HAP-1 (cell line): Measurements from ENCODE around the gene SPPL3.
"Not testable (repeated sequence)": the region's sequence is repeated elsewhere in the genome, so short reads cannot be mapped to it uniquely, and the experiment has no call there.

Experiments
- DNase-seq, 2 experiments: peaks; one replicate each; pipeline ENCODE4 v3.0.0-alpha.2; 2016 to 2020; ENCODE audit warnings: low spot score in 2 of 2
- H3K27me3 ChIP-seq: fragments of 250-450 bp; sonication (Bioruptor Pico); 2 replicates; pipeline ENCODE4 v1.5.1; 2020; ENCODE audit warnings: low read depth, mild to moderate bottlenecking, moderate library complexity
- H3K36me3 ChIP-seq: fragments of 250-450 bp; sonication (Bioruptor Pico); replicated peaks from 2 replicates; pipeline ENCODE4 v1.5.1; 2020; ENCODE audit warnings: mild to moderate bottlenecking
- H3K4me1 ChIP-seq: fragments of 250-450 bp; sonication (Bioruptor Pico); 2 replicates; pipeline ENCODE4 v1.5.1; 2020; ENCODE audit warnings: mild to moderate bottlenecking
- H3K4me3 ChIP-seq: fragments of 250-450 bp; sonication (Bioruptor Pico); 2 replicates; pipeline ENCODE4 v1.5.1; 2020; ENCODE audit warnings: mild to moderate bottlenecking, moderate library complexity
- H3K9me3 ChIP-seq: fragments of 250-450 bp; sonication (Bioruptor Pico); 2 replicates; pipeline ENCODE4 v1.5.1; 2020; ENCODE audit warnings: mild to moderate bottlenecking, moderate library complexity
- in situ Hi-C: fragments of 300-500 bp; cut with MboI; formaldehyde crosslinking; loops from 3 replicates; pipeline ENCODE4 v1.14.3; 2020; ENCODE audit warnings: low sequenced_read_pairs, inconsistent platforms, mixed read lengths

SPPL3 gene

DNA sequence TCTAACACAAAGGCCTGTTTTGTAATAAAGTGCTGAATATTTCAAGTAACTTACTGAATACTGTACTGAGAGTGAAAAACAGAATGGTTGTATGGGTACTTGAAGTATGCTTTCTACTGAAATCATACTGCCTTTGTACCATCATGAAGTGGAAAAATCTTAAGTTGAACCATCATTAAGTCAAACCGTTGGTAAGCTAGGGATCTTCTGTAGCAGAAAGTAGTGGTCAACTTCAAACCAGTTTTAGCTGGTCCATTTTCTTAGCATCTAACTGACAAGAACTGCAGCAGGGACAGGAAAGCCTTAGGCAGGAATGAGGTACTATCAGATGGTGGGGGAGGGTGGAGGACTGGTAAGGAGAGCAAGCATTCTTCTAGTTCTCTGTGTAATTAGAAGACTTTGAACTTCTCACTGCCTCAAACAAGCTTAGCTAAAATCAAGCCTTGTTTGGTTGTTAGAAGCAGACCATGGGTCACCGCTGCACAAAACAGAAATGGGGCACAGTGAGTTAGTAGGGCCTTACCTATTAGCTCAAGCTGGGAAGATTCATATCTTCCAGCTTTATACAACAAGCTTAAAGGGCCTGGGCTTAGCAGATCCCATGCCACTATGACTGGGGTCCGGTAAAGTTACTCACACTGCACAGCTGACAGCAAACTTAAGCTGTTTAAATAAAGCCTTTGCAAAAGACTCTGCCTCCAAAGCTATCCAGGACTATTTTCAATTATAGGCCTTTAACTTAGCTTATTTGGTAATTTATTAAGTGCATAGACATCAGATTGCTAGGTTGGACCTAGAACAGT is 104.7 kb downstream of the SPPL3 start:
- Histone ChIP-seq H3K36me3 (no peaks in the 10 kb centered on the region; the same call in 1 of the 2 replicates), H3K4me1 (no peaks in the 10 kb centered on the region), H3K9me3 (peaks cover 8% of the 10 kb centered on the region; the same call in 1 of the 2 replicates), H3K4me3 (no peak overlapping the region), H3K27me3 (no peaks in the 10 kb centered on the region; the same call in 1 of the 2 replicates)
- in situ Hi-C loops: no loop called here
- DNase-seq: no peak

DNA sequence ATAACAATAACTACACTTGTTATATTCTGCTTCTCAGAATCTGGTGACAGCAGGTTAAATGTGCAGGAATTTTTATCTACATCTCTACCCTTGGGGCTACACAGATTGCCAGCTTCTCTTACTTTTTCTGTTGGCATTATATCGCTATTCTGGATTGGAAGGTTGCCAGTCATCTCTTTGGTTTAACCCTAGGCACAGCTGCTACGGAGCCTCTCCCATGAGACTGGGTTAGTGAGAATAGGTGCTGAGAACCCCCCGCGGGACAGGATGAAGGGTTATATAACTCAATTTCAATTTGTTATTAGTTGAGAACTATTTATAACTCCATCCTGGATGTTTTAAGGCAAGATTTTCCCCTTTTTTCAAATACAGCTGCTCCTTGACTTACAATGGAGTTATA is 105.5 kb downstream of the SPPL3 start:
- Histone ChIP-seq H3K9me3 (peaks cover 8% of the 10 kb centered on the region; the same call in 1 of the 2 replicates), H3K4me3 (no peak overlapping the region), H3K4me1 (no peaks in the 10 kb centered on the region), H3K27me3 (no peaks in the 10 kb centered on the region; the same call in 1 of the 2 replicates), H3K36me3 (no peaks in the 10 kb centered on the region; the same call in 1 of the 2 replicates)
- no peak for DNase-seq
- in situ Hi-C loops: no loop called here

DNA sequence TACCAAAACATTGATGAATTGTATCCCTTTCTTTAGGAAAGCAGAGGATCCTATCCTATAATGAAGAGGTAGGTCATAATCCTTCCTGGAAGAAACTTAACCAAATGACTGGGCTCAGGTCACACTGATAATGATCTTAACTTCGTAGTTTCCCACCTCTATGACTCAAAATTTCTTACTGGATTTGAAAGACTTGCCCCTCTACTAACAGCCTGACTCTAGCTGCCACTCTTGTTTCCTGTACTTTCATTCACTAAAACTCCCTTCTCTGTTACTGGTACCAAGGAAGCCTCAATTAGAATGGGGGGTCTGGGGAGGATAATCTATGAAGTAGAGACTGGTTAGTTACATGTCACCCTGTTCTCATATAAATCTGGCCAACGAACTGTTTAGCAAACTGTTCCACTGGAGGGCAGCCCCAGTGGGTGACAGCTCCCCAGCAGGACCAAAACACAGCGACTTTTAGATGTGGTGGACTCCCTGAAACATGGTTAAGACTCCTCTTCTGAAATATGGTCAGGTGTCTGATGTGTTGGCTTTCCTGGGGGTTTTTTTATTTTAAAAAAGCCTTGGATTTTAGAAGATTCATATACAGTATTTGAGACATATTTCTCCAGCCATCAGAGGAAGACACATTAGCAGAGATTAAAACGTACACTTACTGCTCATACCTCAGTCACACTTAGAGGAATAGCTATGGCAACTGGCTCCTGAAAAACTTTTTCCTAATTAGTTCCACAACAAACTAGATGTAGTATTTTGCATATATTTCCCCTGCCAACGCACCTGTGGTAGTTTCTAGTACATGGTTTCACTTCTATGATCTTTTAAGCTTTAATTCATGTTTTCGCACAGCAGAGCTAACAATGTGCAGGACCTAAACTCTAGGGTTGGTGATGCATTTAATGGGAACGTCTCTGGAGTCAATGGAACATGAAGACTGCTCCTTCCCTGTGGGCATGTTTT is 106.2 kb downstream of the SPPL3 start:
- no peak for DNase-seq
- in situ Hi-C loops: no loop called here
- Histone ChIP-seq H3K27me3 (no peaks in the 10 kb centered on the region; the same call in 1 of the 2 replicates), H3K9me3 (peaks cover 8% of the 10 kb centered on the region; the same call in 1 of the 2 replicates), H3K4me3 (no peak overlapping the region), H3K4me1 (no peaks in the 10 kb centered on the region), H3K36me3 (no peaks in the 10 kb centered on the region)

DNA sequence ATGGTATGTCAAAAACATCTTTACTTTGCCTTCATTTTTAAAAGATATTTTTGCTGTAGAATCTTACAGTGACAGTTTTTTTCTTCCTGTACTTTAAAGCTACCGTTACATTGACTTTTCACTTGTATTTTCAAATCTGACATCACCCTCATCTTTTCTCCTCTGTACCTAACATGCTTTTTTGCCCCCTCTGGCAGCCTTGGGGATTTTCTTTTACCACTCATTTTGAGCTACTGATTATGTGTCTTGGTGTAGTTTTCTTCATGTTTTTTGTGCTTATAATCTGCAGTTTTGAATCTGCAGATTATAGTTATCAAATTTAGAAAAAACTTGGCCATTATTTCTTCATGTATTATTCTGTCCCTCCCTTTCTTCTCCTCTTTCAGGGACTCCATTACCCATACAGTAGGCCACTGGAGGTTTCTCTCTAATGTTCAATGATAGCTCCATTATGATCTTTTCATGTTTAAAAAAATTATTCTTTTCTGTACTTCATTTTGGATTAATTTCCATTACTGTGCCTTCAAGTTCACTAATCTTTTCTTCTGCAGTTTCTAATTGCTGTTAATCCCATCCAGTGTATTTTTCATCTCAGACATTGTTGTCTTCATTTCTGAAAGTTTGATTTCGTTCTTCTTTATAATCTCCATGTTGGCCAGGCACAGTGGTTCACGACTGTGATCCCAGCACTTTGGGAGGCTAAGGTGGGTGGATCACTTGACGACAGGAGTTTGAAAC is 108.5 kb downstream of the SPPL3 start:
- H3K9me3 ChIP-seq: peaks cover 8% of the 10 kb centered on the region; the same call in 1 of the 2 replicates
- in situ Hi-C loops: no loop called here
- H3K4me3 ChIP-seq: no peak overlapping the region
- H3K4me1 ChIP-seq: no peaks in the 10 kb centered on the region
- DNase-seq: no peak
- H3K36me3 ChIP-seq: no peaks in the 10 kb centered on the region
- H3K27me3 ChIP-seq: no peaks in the 10 kb centered on the region; the same call in 1 of the 2 replicates

DNA sequence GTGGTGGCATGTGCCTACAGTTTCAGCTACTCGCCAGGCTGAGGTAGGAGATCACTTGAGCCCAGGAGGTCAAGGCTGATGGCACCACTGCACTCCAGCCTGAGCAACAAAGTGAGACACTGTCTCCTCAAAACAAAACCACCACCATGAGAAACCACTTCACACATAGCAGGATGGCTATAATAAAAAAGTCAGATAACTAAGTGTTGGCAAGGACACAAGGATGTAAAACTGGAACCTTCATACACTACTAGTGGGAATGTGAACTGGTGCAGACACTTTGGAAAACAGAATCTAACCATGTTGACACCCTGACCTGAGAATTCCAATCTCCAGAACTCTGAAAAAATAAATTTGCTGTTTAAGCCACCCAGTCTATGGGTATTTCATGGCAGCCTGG is 110.8 kb downstream of the SPPL3 start:
- H3K36me3 ChIP-seq: no peaks in the 10 kb centered on the region
- in situ Hi-C loops: no loop called here
- H3K4me1 ChIP-seq: no peaks in the 10 kb centered on the region

DNA sequence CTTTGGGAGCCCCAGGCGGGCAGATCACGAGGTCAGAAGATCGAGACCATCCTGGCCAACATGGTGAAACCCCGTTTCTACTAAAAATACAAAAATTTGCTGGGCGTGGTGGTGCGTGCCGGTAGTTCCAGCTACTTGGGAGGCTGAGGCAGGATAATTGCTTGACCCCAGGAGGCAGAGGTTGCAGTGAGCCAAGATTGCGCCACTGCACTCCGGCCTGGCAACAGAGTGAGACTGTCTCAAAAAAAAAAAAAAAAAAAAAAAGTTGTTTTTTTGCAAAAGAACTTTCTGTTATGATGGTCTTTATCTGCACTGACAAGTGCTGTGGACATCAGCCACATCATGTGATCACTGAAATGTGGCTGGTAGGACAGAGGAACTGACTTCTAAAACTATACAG is 111.7 kb downstream of the SPPL3 start:
- H3K27me3 ChIP-seq, in situ Hi-C loops, H3K36me3 ChIP-seq, H3K4me3 ChIP-seq, H3K4me1 ChIP-seq, DNase-seq, H3K9me3 ChIP-seq: not testable (repeated sequence)

More for the DNA sequence above, 110.8 kb downstream of the SPPL3 start:
- Histone ChIP-seq H3K9me3 (peaks cover 8% of the 10 kb centered on the region; the same call in 1 of the 2 replicates), H3K4me3 (no peak overlapping the region), H3K27me3 (no peaks in the 10 kb centered on the region; the same call in 1 of the 2 replicates)
- no peak for DNase-seq

DNA sequence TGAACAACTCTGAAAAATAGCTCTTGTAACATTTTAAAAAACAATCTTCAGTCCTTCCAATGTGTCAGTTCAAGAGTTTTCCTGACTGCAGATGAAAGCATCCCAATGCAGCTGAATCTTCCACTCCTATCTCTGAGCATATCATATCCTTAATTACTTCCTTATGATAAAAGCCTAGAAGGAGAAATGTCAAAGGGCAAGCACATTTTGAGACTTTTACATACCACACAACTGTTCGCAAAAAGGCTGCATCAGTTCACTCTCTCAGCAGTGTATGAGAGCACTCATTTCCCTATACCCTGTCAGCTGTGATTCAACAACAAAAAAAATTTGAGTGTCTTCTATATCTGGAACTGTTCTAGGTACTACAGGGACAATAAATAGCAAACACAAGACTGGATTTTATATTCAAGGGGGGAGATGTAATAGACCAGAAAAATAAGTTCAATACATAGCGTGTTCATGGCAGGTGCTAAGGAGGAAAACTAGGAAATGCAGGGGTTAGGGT is 112.4 kb downstream of the SPPL3 start:
- in situ Hi-C loops: no loop called here
- no peaks in the 10 kb centered on the region; the same call in 1 of the 2 replicates for H3K27me3 ChIP-seq

DNA sequence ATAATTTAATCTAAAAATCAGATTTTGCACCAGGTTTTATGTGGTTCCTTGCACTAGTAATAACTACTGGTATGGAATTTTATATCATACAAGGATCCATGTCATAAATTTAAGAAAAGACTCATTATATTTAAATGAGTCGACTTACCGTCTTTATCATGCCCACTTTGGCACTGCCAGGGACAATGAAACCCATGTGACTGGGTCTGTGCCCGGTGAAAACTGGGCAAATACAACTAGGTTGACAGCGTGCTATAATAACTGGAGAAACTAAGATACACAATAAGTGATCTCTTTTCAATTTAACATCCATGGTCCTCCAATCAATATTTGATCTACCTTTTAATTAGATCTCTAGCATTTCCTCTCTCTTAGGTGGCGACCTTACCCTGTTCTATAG is 114.0 kb downstream of the SPPL3 start:
- H3K9me3 ChIP-seq: no peaks in the 10 kb centered on the region
- in situ Hi-C loops: no loop called here
- no peak for DNase-seq
- H3K27me3 ChIP-seq: no peaks in the 10 kb centered on the region
- H3K36me3 ChIP-seq: no peaks in the 10 kb centered on the region; the same call in 1 of the 2 replicates
- H3K4me3 ChIP-seq: no peak overlapping the region
- H3K4me1 ChIP-seq: no peaks in the 10 kb centered on the region

More for the DNA sequence above, 112.4 kb downstream of the SPPL3 start:
- no peak for DNase-seq
- H3K4me1 ChIP-seq: no peaks in the 10 kb centered on the region
- no peak overlapping the region for H3K4me3 ChIP-seq
- H3K36me3 ChIP-seq: no peaks in the 10 kb centered on the region; the same call in 1 of the 2 replicates
- H3K9me3 ChIP-seq: peaks cover 8% of the 10 kb centered on the region; the same call in 1 of the 2 replicates

DNA sequence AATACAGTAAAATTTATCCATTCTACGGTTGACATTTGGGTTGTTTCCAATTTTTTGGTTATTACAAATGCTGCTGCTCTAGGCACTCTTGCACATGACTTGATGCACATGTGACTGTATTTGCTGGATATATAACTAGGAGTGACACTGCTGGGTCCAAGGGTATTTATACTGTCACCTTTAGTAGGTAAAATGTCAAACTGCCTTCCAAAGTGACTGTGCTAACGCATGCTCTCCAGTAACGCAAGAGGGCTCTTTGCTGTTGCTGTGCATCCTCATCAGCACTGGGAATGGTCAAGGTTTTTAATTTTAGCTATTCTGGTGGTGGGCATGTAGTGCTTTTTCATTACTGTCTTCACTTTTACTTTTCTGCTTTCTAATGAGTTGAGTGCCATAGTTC is 116.3 kb downstream of the SPPL3 start:
- in situ Hi-C loops: no loop called here
- DNase-seq: no peak
- H3K36me3 ChIP-seq: peaks cover 4% of the 10 kb centered on the region; the same call in 1 of the 2 replicates

DNA sequence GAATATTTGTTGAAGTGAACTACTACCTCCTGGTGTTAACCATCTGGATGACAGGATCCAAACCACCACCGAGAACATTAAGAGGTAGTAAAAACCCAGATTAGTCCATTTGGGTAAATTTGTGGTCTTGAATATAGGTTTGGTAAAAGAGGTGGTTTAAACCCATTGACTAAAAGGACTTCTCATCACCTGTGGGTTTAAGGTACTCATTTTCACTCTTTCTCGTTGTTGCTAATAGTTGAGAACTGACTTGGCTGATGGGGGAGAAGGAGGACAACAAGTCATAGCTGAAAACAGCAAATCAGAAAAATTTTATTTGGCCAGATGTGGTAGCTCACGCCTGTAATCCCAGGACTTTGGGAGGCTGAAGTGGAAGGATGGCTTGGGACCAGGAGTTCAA is 119.4 kb downstream of the SPPL3 start:
- H3K27me3 ChIP-seq: no peaks in the 10 kb centered on the region
- no peak for DNase-seq
- in situ Hi-C loops: no loop called here
- no peaks in the 10 kb centered on the region for H3K9me3 ChIP-seq
- peaks cover 7% of the 10 kb centered on the region; the same call in 1 of the 2 replicates for H3K36me3 ChIP-seq
- H3K4me3 ChIP-seq: no peak overlapping the region
- H3K4me1 ChIP-seq: no peaks in the 10 kb centered on the region

More for the DNA sequence above, 116.3 kb downstream of the SPPL3 start:
- Histone ChIP-seq H3K4me3 (no peak overlapping the region), H3K9me3 (no peaks in the 10 kb centered on the region), H3K4me1 (no peaks in the 10 kb centered on the region), H3K27me3 (no peaks in the 10 kb centered on the region)

DNA sequence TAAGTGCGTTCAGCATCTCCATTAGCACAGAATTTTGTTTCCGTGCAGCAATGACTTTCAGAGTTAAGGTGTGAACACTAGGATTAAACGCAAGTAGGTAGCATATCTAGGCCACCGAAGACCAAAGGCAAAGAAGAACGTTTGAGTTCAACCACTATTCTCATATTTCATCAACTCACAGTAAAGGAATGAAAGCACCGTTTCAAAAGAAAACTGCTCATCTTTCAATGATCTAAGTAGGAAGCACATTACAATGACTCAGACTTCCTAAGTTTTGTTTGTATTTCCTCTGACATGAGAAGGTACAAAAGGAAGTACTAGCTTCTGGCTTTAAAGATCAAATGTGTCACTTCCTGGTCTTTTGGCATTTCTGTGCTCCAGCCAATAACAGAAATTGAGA is 121.0 kb downstream of the SPPL3 start:
- Histone ChIP-seq H3K27me3 (no peaks in the 10 kb centered on the region), H3K9me3 (no peaks in the 10 kb centered on the region), H3K4me1 (no peaks in the 10 kb centered on the region), H3K4me3 (no peak overlapping the region), H3K36me3 (peaks cover 7% of the 10 kb centered on the region; the same call in 1 of the 2 replicates)
- in situ Hi-C loops: no loop called here
- no peak for DNase-seq

DNA sequence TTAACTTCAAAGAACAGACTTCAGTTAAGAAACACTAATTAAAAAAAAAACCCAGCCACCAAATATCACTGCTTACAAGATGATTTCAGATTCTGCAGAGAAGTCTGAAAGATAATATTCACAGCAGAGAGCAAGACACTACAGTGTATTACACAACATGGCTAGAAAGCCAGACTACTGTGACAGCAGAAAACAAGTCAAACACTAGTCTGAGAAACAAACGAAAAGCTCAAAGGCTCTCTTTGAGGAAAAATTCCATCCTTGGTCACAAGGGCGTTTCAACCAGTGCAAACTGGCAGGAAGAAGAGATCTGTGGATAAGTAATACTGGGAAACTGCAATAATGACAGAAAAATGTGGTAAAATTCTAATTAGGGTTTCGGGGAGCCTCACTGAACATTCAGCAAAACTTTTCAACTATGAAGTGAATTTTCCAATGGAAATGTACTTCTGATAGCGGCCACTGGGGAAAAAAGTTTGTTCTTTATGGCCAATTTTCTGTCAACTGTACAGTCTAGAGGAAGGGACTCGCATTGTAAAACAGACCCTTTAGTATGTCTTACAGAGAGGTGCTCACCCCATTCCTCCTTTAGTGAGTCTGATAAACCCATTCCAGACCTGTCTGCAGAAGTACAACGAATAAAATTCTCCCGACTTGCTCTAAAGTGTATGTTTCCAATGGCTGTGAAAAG is 128.2 kb downstream of the SPPL3 start:
- Histone ChIP-seq H3K27me3 (no peaks in the 10 kb centered on the region), H3K4me1 (no peaks in the 10 kb centered on the region), H3K9me3 (no peaks in the 10 kb centered on the region), H3K4me3 (no peak overlapping the region), H3K36me3 (no peaks in the 10 kb centered on the region; the same call in 1 of the 2 replicates)
- in situ Hi-C loops: no loop called here
- no peak for DNase-seq
